Caco-2 (cell line): ENCODE measurements around the gene TRPC4AP. TPM values are rescaled to one million over a fixed set of nuclear protein-coding genes. Genes with fewer than 3 reads are reported as not detected.
A peak's percentile ranks its signal among the peaks of the same experiment; 100 is the strongest.

Experiments used
- BruUV-seq: library from RNA; stranded (reverse); fragments of 400-500 nt; replicated peaks from 2 replicates; lab custom pipeline; 2021; lab: Mats Ljungman, UMichigan
- CTCF ChIA-PET: fragments of 300-600 bp; sonication (Branson Sonifier 250); formaldehyde crosslinking; loops from one replicate; lab custom pipeline; 2022; ENCODE audit warnings: antibody characterized with exemption; lab: Charles Lee
- POLR2A ChIA-PET: fragments of 300-600 bp; sonication (Branson Sonifier 250); formaldehyde crosslinking; loops from one replicate; lab custom pipeline; 2022; ENCODE audit warnings: antibody characterized with exemption; lab: Charles Lee
- DNase-seq, 2 experiments: peaks; one replicate each; pipeline versions ENCODE4 v3.0.0 to v3.0.0-alpha.2; 2020 to 2022
- H3K27me3 ChIP-seq: replicated peaks from 2 replicates; pipeline ENCODE4 v1.6.0; 2011; ENCODE audit warnings: low read length; ENCODE audit not compliant: control insufficient read depth, insufficient read depth
- H3K36me3 ChIP-seq: 2 replicates; pipeline ENCODE4 v1.5.1; 2011; ENCODE audit warnings: low read length; ENCODE audit not compliant: control insufficient read depth, insufficient read depth
- H3K4me1 ChIP-seq: fragments of 250-450 bp; sonication (Bioruptor Pico); 2 replicates; pipeline ENCODE4 v1.5.1; 2020; ENCODE audit warnings: mild to moderate bottlenecking
- H3K4me3 ChIP-seq: 2 replicates; pipeline ENCODE4 v1.5.1; 2011; ENCODE audit warnings: low read depth, mild to moderate bottlenecking, control low read depth, low read length
- H3K9me3 ChIP-seq: fragments of 250-450 bp; sonication (Bioruptor Pico); 2 replicates; pipeline ENCODE4 v1.5.1; 2020; ENCODE audit warnings: mild to moderate bottlenecking, moderate library complexity
- H3K27ac Mint-ChIP-seq: one replicate; pipeline ENCODE4 v1.8.0; 2022; ENCODE audit warnings: mixed read lengths; ENCODE audit not compliant: unreplicated experiment
- H3K27me3 Mint-ChIP-seq: one replicate; pipeline ENCODE4 v1.8.0; 2022; ENCODE audit warnings: mixed read lengths; ENCODE audit not compliant: insufficient read depth, unreplicated experiment
- H3K36me3 Mint-ChIP-seq: one replicate; pipeline ENCODE4 v1.8.0; 2022; ENCODE audit warnings: mild to moderate bottlenecking, mixed read lengths; ENCODE audit not compliant: insufficient read depth, unreplicated experiment
- H3K4me1 Mint-ChIP-seq: one replicate; pipeline ENCODE4 v1.8.0; 2022; ENCODE audit warnings: low read depth, mixed read lengths; ENCODE audit not compliant: unreplicated experiment
- H3K4me3 Mint-ChIP-seq: one replicate; pipeline ENCODE4 v1.8.0; 2022; ENCODE audit warnings: mild to moderate bottlenecking, moderate library complexity, mixed read lengths; ENCODE audit not compliant: unreplicated experiment
- H3K9me3 Mint-ChIP-seq: one replicate; pipeline ENCODE4 v1.8.0; 2022; ENCODE audit warnings: mixed read lengths; ENCODE audit not compliant: unreplicated experiment
- CTCF ChIP-seq, 2 experiments: fragments of 200-600 bp in 1 of 2; IDR thresholded peaks; 1 replicate in 1 of 2; 2 replicates in 1 of 2; pipeline versions ENCODE4 v1.5.1 to v1.8.0; 2011 to 2022; ENCODE audit warnings: antibody characterized with exemption in 1 of 2, control low read depth in 1 of 2, inconsistent platforms in 1 of 2, low read depth in 1 of 2, low read length in 1 of 2, mild to moderate bottlenecking in 1 of 2, moderate library complexity in 1 of 2; ENCODE audit not compliant: insufficient read depth in 1 of 2, severe bottlenecking in 1 of 2, unreplicated experiment in 1 of 2
- intact Hi-C: fragments of 100-400 bp; cut with micrococcal nuclease; formaldehyde crosslinking; loops from one replicate; pipeline ENCODE4 v1.10.0; 2022; ENCODE audit not compliant: unreplicated experiment
- total RNA-seq: library from RNA; stranded (reverse); gene quantifications from 2 replicates; pipeline ENCODE4 v1.2.3, GENCODE V29; 2022

Gene TRPC4AP
- total RNA-seq, 1 experiment from 2014 or later, result 144 TPM

GRCh38 chr20:35066194-35066593 lies 26.4 kb downstream of the TRPC4AP start:
- H3K9me3 ChIP-seq, result no peaks in the 10 kb centered on the region
- H3K36me3 ChIP-seq, result 0 out of 2 replicates have a peak, but pooled peaks cover 4% of the 10 kb centered on the region
- H3K36me3 Mint-ChIP-seq, result peaks cover 60% of the 10 kb centered on the region
- POLR2A ChIA-PET, result no interaction called here
- no peaks in the 10 kb centered on the region for H3K9me3 Mint-ChIP-seq
- CTCF ChIA-PET, result interaction anchor here (0.9 kb wide), 1 partner anchor 15 kb away, joined by 3 read pairs; no protein-coding TSS in a partner anchor
- TSS peak; percentile 1 for BruUV-seq
- intact Hi-C loops, result no loop called here
- no peaks in the 10 kb centered on the region for H3K27me3 ChIP-seq
- no peaks in the 10 kb centered on the region for H3K4me1 ChIP-seq
- no peak for TF ChIP-seq CTCF (IDR thresholded peaks at IDR 0.05; ENCODE audit: insufficient read depth in 1 of 2, low read depth in 1 of 2, low read length in 1 of 2, severe bottlenecking in 1 of 2, unreplicated experiment in 1 of 2)
- no peak overlapping the region for H3K4me3 ChIP-seq
- no peak overlapping the region for H3K27ac Mint-ChIP-seq
- no peaks in the 10 kb centered on the region for H3K4me1 Mint-ChIP-seq
- H3K4me3 Mint-ChIP-seq, result no peak overlapping the region
- no peak for DNase-seq
- no peaks in the 10 kb centered on the region for H3K27me3 Mint-ChIP-seq

GRCh38 chr20:35065181-35065580 lies 27.4 kb downstream of the TRPC4AP start:
- Mint-ChIP-seq H3K9me3 (no peaks in the 10 kb centered on the region), H3K4me1 (no peaks in the 10 kb centered on the region), H3K27me3 (no peaks in the 10 kb centered on the region), H3K36me3 (peaks cover 56% of the 10 kb centered on the region), H3K27ac (no peak overlapping the region), H3K4me3 (no peak overlapping the region)
- Histone ChIP-seq H3K36me3 (0 out of 2 replicates have a peak, but pooled peaks cover 4% of the 10 kb centered on the region), H3K9me3 (no peaks in the 10 kb centered on the region), H3K4me3 (no peak overlapping the region), H3K27me3 (no peaks in the 10 kb centered on the region), H3K4me1 (no peaks in the 10 kb centered on the region)
- no peak for DNase-seq
- POLR2A ChIA-PET, result no interaction called here
- TF ChIP-seq CTCF (IDR thresholded peaks at IDR 0.05; ENCODE audit: insufficient read depth in 1 of 2, low read depth in 1 of 2, low read length in 1 of 2, severe bottlenecking in 1 of 2, unreplicated experiment in 1 of 2), result no peak
- CTCF ChIA-PET, result interaction anchor here (0.9 to 1.1 kb wide), 2 partner anchors 14 to 22 kb away, joined by 3 to 4 read pairs; no protein-coding TSS in a partner anchor
- no TSS peak for BruUV-seq
- intact Hi-C loops, result no loop called here

GRCh38 chr20:35063168-35063567 lies 29.4 kb downstream of the TRPC4AP start:
- no peak for TF ChIP-seq CTCF (IDR thresholded peaks at IDR 0.05; ENCODE audit: insufficient read depth in 1 of 2, low read depth in 1 of 2, low read length in 1 of 2, severe bottlenecking in 1 of 2, unreplicated experiment in 1 of 2)
- intact Hi-C loops, result no loop called here
- CTCF ChIA-PET, result no interaction called here
- H3K4me3 Mint-ChIP-seq, result no peak overlapping the region
- no peak for DNase-seq
- POLR2A ChIA-PET, result no interaction called here
- Histone ChIP-seq H3K9me3 (no peaks in the 10 kb centered on the region), H3K4me3 (no peak overlapping the region), H3K4me1 (no peaks in the 10 kb centered on the region), H3K36me3 (0 out of 2 replicates have a peak, but pooled peaks cover 3% of the 10 kb centered on the region), H3K27me3 (no peaks in the 10 kb centered on the region)
- no peaks in the 10 kb centered on the region for H3K4me1 Mint-ChIP-seq
- peaks cover 12% of the 10 kb centered on the region for H3K9me3 Mint-ChIP-seq
- no TSS peak for BruUV-seq
- no peaks in the 10 kb centered on the region for H3K27me3 Mint-ChIP-seq
- peaks cover 46% of the 10 kb centered on the region for H3K36me3 Mint-ChIP-seq
- no peak overlapping the region for H3K27ac Mint-ChIP-seq
